HG02852 (cell line): Measurements from ENCODE around the gene STAM2.

ENCODE experiments used
- ATAC-seq: cut with Tn5 transposase; IDR thresholded peaks from one replicate; pipeline ENCODE4 v1.9.1; 2021; ENCODE audit warnings: mild to moderate bottlenecking, moderate library complexity; ENCODE audit not compliant: unreplicated experiment

STAM2 gene

GRCh38 chr2:152075461-152076050, 100.0 kb downstream of the STAM2 start:
- ATAC-seq, result no peak

- no peak for ATAC-seq
Observed at GRCh38 chr2:152072011-152072410, 103.6 kb downstream of the STAM2 start.

DNA sequence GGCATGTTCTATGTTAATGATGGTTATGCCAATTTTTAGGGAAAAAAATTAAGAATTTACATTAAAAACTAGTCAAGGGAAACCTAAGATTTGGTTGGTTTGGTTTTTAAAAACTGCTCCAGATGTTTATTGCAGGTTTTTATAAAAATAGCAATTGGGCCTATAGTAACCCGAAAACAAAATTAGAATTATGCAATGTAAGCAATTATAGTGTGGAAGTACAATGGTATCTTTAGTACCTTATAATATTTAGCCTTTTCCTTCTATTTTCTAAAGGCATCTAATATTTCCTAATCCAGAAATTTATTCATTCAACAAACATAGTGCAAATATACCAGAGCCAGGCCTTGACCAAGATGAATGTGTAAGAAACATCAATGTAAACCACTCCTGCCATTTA, 104.0 kb downstream of the STAM2 start:
- ATAC-seq, result no peak

DNA sequence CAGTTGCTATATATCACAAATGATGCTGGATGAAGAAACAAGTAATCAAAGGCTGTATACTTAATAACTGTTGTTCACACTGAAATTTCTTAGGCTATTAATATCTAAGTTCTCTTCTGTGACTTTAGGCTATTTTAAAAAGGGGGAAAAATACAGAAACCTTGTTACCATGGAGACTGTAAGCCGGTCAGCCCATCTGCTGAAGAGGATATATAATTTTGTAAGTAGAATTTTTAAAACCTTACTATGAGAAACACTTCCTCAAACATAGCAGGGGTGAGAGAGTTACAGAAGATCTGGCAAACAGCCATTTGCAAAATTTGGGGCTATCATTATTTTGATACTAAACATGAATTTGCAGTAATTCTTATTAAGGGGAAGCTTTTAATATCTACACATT, 104.5 kb downstream of the STAM2 start:
- peak; percentile 74 for ATAC-seq

GRCh38 chr2:152068226-152068625, 107.3 kb downstream of the STAM2 start:
- no peak for ATAC-seq

DNA sequence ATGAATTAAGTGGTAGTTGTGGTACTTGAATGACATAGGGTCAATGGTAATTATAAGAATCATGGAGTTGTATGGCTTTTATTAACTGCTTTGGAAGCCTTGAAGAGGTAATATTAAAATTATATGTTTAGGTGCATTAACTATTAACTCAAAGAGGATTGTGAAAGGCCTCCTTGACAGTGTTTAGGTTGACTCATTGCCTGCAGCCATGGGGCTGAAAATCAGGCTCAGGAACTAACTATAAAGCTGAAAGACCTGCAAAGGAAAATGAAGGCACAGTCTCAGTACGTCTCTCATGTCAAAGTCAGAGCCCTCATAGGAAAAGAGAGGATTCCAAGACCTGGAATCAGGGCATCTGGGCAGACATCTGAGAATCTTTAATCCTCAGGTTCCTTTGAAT, 107.7 kb downstream of the STAM2 start:
- no peak for ATAC-seq
